Thyroid gland (tissue), 4 donors: ENCODE data around the gene CNTN3. TPM values are rescaled to one million over a fixed set of nuclear protein-coding genes. Genes with fewer than 3 reads are reported as not detected.
A peak's percentile ranks its signal among the peaks of the same experiment; 100 is the strongest.

ENCODE experiments used
- DNase-seq, 2 donors: peaks; one replicate each; pipeline ENCODE4 v3.0.0-alpha.2; 2019
- H3K27ac ChIP-seq, 3 donors: fragments of 200-600 bp; sonication (generic); 1 replicate in 2 of 3; 2 replicates in 1 of 3; pipeline ENCODE4 v1.5.1; 2016 to 2019; ENCODE audit warnings: mild to moderate bottlenecking in 1 of 3, moderate library complexity in 1 of 3
- H3K27me3 ChIP-seq: fragments of 200-600 bp; sonication (generic); one replicate; pipeline ENCODE4 v1.5.1; 2019
- H3K36me3 ChIP-seq, 2 donors: fragments of 200-600 bp; sonication (generic); one replicate each; pipeline ENCODE4 v1.5.1; 2016 to 2019
- H3K4me1 ChIP-seq, 2 donors: fragments of 200-600 bp; sonication (generic); one replicate each; pipeline ENCODE4 v1.5.1; 2017 to 2019
- H3K4me3 ChIP-seq, 3 donors: fragments of 200-600 bp; sonication (generic); replicated peaks in 1 of 3; 1 replicate in 2 of 3; 2 replicates in 1 of 3; pipeline ENCODE4 v1.5.1; 2016; ENCODE audit warnings: mild to moderate bottlenecking in 1 of 3
- H3K9me3 ChIP-seq: fragments of 200-600 bp; sonication (generic); one replicate; pipeline ENCODE4 v1.5.1; 2017
- POLR2A ChIP-seq, 2 donors: fragments of 450-650 bp; IDR thresholded peaks; one replicate each; pipeline ENCODE4 v1.6.1; 2017; ENCODE audit warnings: antibody characterized with exemption in 2 of 2, mild to moderate bottlenecking in 2 of 2, moderate library complexity in 1 of 2
- WGBS, 2 donors: methylation state at CpG; one replicate each; pipeline ENCODE4 v1.1.5; 2017; 5-methylcytosine and 5-hydroxymethylcytosine counted together
- intact Hi-C: fragments of 100-400 bp; cut with DNase I; formaldehyde crosslinking; loops from one replicate; pipeline ENCODE4 v1.15.1; 2023
- total RNA-seq, 4 donors: library from RNA; depleted of rRNA; stranded (reverse); fragments of >200 nt; gene quantifications; one replicate each; pipeline ENCODE4 v1.2.3, GENCODE V29; 2016
- TF ChIP-seq, protein P1 (sequence below), 6 experiments: fragments of 200-600 bp in 3 of 6; fragments of 450-650 bp in 3 of 6; sonication (generic) in 3 of 6; IDR thresholded peaks; one replicate each; pipeline ENCODE4 v1.5.1; 2016 to 2019; ENCODE audit warnings: antibody characterized with exemption in 6 of 6, mild to moderate bottlenecking in 2 of 6, inconsistent platforms in 1 of 6, moderate library complexity in 1 of 6

CNTN3 gene
- total RNA-seq, 4 donors from 2014 or later = 1.5 to 5.5 (median 4.7) TPM

DNA sequence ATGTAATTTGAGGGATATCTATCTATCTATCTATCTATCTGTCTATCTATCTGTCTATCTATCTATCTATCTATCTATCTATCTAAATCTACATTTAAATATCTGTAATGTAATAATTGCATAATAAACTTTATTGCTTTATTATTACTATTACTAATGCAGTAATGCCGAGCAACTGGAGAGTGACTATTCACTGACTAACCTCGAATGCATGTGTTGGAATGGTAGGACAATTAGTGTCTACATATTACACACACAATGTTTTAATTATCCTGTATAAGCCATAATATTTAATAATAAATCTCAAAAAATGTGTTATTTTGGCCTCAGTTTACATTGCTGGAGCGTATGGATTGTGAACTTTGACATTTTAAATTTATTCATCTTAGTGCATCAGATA is 25.2 kb upstream of the CNTN3 start:
- no peak for TF ChIP-seq POLR2A (IDR thresholded peaks at IDR 0.05)
- TF ChIP-seq, protein P1, sequence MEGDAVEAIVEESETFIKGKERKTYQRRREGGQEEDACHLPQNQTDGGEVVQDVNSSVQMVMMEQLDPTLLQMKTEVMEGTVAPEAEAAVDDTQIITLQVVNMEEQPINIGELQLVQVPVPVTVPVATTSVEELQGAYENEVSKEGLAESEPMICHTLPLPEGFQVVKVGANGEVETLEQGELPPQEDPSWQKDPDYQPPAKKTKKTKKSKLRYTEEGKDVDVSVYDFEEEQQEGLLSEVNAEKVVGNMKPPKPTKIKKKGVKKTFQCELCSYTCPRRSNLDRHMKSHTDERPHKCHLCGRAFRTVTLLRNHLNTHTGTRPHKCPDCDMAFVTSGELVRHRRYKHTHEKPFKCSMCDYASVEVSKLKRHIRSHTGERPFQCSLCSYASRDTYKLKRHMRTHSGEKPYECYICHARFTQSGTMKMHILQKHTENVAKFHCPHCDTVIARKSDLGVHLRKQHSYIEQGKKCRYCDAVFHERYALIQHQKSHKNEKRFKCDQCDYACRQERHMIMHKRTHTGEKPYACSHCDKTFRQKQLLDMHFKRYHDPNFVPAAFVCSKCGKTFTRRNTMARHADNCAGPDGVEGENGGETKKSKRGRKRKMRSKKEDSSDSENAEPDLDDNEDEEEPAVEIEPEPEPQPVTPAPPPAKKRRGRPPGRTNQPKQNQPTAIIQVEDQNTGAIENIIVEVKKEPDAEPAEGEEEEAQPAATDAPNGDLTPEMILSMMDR (IDR thresholded peaks at IDR 0.05) = no peak

DNA sequence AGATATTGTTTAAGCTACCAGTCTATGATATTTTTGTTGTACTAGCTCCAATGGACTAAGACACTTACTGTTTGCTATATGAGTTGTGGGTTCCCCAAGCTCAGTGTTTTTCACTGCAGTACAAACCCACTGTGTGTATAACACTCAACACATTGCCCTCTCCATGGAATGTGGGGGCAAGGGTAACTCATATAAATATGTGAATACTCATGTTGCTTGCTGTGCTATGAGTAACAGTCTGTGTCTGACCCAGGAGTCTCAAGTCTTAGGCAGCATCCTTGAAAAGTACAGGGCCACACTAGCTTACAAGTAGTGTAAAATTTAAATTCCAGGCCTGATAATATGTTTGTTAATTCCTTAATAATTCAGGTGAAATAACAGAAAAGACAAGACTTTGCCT is 22.5 kb upstream of the CNTN3 start:
- no peaks in the 10 kb centered on the region for H3K36me3 ChIP-seq
- no peak for DNase-seq

More for the DNA sequence above, 25.2 kb upstream of the CNTN3 start:
- WGBS, 2 donors = 89 to 91% methylated on average over 3 of the region's 3 CpGs
- H3K4me3 ChIP-seq = no peak overlapping the region
- no peaks in the 10 kb centered on the region for H3K9me3 ChIP-seq
- H3K4me1 ChIP-seq = no peaks in the 10 kb centered on the region
- H3K27me3 ChIP-seq = no peaks in the 10 kb centered on the region
- H3K36me3 ChIP-seq = no peaks in the 10 kb centered on the region
- no peak for DNase-seq
- H3K27ac ChIP-seq = no peak overlapping the region
- intact Hi-C loops = no loop called here

DNA sequence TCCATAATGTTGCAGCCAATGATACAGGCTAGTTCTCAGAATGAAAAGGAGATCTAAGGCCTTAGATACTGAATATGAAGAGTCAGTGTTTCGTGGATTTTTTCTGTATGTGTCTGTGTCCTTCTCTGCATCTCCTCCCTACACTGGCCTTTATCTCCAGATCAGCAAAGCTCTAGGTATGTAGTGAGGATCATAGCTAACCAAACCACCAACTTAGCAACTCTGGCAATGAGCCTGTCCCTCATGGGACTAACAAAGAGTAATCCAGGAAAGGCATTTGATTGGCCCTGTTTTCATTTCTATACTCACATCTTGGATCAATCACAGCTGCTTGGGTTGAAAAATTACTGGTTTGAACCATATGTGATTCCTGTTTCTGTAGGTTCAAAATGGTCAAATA is 18.6 kb upstream of the CNTN3 start:
- H3K36me3 ChIP-seq = no peaks in the 10 kb centered on the region
- WGBS, 2 donors = 83 to 95% methylated on average over 1 of the region's 1 CpG
- no peak for DNase-seq
- no peaks in the 10 kb centered on the region for H3K4me1 ChIP-seq
- intact Hi-C loops = no loop called here
- H3K27ac ChIP-seq = no peak overlapping the region
- no peaks in the 10 kb centered on the region for H3K27me3 ChIP-seq
- H3K4me3 ChIP-seq = no peak overlapping the region
- TF ChIP-seq, protein P1 (IDR thresholded peaks at IDR 0.05) = no peak
- TF ChIP-seq POLR2A (IDR thresholded peaks at IDR 0.05) = no peak
- no peaks in the 10 kb centered on the region for H3K9me3 ChIP-seq

More for the DNA sequence above, 22.5 kb upstream of the CNTN3 start:
- Histone ChIP-seq H3K27me3 (no peaks in the 10 kb centered on the region), H3K4me3 (no peak overlapping the region), H3K27ac (no peak overlapping the region), H3K4me1 (no peaks in the 10 kb centered on the region), H3K9me3 (no peaks in the 10 kb centered on the region)
- intact Hi-C loops = no loop called here
- TF ChIP-seq, protein P1 (IDR thresholded peaks at IDR 0.05) = no peak
- no peak for TF ChIP-seq POLR2A (IDR thresholded peaks at IDR 0.05)

DNA sequence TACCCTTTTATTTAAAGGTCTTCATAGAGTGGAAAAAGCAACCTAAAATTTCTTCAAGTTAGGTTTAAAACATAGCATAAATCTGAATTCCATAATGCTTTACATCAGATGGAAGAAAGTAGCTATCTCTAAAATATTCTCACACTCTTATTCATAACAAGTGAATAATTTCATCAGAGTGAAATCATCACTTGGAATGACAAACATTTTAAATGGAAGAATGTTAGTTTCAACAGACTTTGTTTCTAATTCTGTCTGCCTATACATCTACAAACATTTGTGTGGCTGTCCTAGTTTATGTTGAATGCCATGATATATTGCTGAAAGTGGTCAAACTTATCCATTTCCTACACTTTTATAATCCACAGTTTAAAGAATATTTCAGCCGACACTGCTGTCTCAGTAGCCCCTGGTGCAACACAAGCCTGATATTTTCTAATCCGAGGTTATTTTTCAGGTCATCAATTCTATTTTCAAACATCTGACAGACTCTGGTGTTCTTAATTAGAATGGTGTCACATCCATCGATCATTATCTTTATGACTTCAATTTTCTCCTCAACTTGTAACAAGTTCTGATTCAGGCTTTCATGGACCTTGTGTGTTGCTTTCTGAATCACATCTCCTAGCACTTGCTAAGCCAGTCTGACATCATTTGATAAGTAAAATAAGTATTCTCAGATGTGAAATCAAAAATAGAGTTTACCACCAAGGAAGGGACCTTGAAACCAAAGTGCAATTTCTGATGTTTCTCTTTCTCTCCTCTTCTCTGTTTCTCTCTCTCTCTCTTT is 17.1 kb upstream of the CNTN3 start:
- intact Hi-C loops = no loop called here
- no peak for TF ChIP-seq POLR2A (IDR thresholded peaks at IDR 0.05)
- TF ChIP-seq, protein P1 (IDR thresholded peaks at IDR 0.05) = no peak
- Histone ChIP-seq H3K9me3 (no peaks in the 10 kb centered on the region), H3K36me3 (no peaks in the 10 kb centered on the region), H3K4me1 (no peaks in the 10 kb centered on the region), H3K4me3 (no peak overlapping the region), H3K27me3 (no peaks in the 10 kb centered on the region), H3K27ac (no peak overlapping the region)
- 89 to 94% methylated on average over 3 of the region's 3 CpGs for WGBS, 2 donors
- no peak for DNase-seq

DNA sequence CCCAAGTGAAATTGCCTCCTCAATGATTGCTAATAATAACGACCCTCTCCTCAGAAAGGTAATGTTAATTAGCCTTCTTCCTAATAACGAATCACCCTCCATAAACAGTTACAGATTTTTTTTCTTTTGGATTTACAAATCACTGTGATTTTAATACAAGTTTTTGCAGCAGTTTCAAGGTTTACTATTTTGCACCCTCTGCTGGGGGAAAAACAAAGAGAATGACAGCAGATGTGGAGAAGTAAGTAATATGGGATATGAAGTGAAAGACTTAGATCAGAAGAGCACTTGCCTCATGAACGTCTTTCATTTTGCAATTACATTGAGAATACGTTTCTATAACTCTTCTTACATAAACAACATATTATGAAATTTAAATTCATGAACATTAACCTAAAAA is 16.1 kb upstream of the CNTN3 start:
- 47 to 49% methylated on average over 4 of the region's 4 CpGs for whole genome bisulfite sequencing, 2 donors
- intact Hi-C loops = no loop called here

More for the DNA sequence above, 16.1 kb upstream of the CNTN3 start:
- TF ChIP-seq POLR2A (IDR thresholded peaks at IDR 0.05) = no peak
- TF ChIP-seq, protein P1 (IDR thresholded peaks at IDR 0.05) = peak in 3 of 6 experiments; percentile 29 to 50 (median 44)
- H3K27ac ChIP-seq = no peak overlapping the region
- no peaks in the 10 kb centered on the region for H3K36me3 ChIP-seq
- no peak for DNase-seq
- H3K4me3 ChIP-seq = no peak overlapping the region
- no peaks in the 10 kb centered on the region for H3K27me3 ChIP-seq
- H3K9me3 ChIP-seq = no peaks in the 10 kb centered on the region
- H3K4me1 ChIP-seq = no peaks in the 10 kb centered on the region
